Measurements from ENCODE around the gene UBE2E1.
"Not testable (repeated sequence)": the region's sequence is repeated elsewhere in the genome, so short reads cannot be mapped to it uniquely, and the experiment has no call there.

Gene UBE2E1

DNA sequence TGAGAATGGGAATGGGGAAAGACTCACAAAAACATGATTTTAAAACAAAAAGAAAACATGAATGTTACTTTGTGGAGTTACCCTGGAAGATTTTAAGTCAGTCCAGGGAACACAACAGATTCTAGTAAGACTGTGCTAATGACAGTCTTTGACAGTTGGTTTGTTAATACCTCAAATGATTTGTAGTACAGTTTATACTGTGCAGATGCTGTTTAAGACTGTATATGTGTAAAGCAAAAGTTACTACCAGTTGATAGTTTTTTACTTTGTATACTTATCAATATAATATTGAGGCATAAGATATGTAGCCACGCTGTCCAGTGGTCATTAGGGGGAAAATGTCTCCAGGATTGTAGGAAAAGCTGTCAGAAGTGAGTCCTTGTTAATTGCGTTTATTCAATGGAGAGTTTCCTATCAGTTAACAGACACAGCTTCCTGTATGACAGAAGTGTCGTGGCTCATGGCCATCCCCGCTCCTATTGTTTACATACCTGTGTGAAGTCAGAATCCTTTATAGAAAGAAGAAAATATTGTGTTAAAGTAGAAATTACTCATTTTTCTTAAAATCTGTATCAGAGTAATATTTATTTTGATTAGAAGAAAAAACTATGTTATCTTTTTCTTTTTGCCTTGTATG is 75.1 kb downstream of the UBE2E1 start:
- Histone ChIP-seq H3K36me3 (ENCODE audit: insufficient read depth, low read length) (0 out of 2 replicates have a peak, but pooled peaks cover 3% of the 10 kb centered on the region), H3K4me3 (ENCODE audit: low read depth, low read length) (no peak overlapping the region), H2AFZ (ENCODE audit: low read length, unreplicated experiment) (no peak overlapping the region), H3K27ac (ENCODE audit: low read depth, low read length) (no peak overlapping the region), H3K4me1 (ENCODE audit: control insufficient read depth, insufficient read depth, low read length, unreplicated experiment) (peaks cover 24% of the 10 kb centered on the region), H3K79me2 (ENCODE audit: control insufficient read depth, insufficient read depth, low read length, unreplicated experiment) (peaks cover 29% of the 10 kb centered on the region), H3K27me3 (ENCODE audit: insufficient read depth, low read length) (no peaks in the 10 kb centered on the region)

- Histone ChIP-seq H3K4me1 (ENCODE audit: control insufficient read depth, insufficient read depth, low read length, unreplicated experiment) (peaks cover 12% of the 10 kb centered on the region), H3K79me2 (ENCODE audit: control insufficient read depth, insufficient read depth, low read length, unreplicated experiment) (peaks cover 20% of the 10 kb centered on the region)
- H3K36me3 ChIP-seq (ENCODE audit: insufficient read depth, low read length); H2AFZ ChIP-seq (ENCODE audit: low read length, unreplicated experiment); H3K4me3 ChIP-seq (ENCODE audit: low read depth, low read length); H3K27me3 ChIP-seq (ENCODE audit: insufficient read depth, low read length); H3K27ac ChIP-seq (ENCODE audit: low read depth, low read length): not testable (repeated sequence)
Measured at GRCh38 chr3:23881993-23882392, 76.2 kb downstream of the UBE2E1 start.

- Histone ChIP-seq H3K4me1 (ENCODE audit: control insufficient read depth, insufficient read depth, low read length, unreplicated experiment) (peaks cover 7% of the 10 kb centered on the region), H3K4me3 (ENCODE audit: low read depth, low read length) (no peak overlapping the region), H3K79me2 (ENCODE audit: control insufficient read depth, insufficient read depth, low read length, unreplicated experiment) (peaks cover 20% of the 10 kb centered on the region), H2AFZ (ENCODE audit: low read length, unreplicated experiment) (no peak overlapping the region), H3K36me3 (ENCODE audit: insufficient read depth, low read length) (0 out of 2 replicates have a peak, but pooled peaks cover 3% of the 10 kb centered on the region), H3K27ac (ENCODE audit: low read depth, low read length) (no peak overlapping the region), H3K27me3 (ENCODE audit: insufficient read depth, low read length) (no peaks in the 10 kb centered on the region)
Measured at GRCh38 chr3:23882487-23882918, 76.7 kb downstream of the UBE2E1 start.

DNA sequence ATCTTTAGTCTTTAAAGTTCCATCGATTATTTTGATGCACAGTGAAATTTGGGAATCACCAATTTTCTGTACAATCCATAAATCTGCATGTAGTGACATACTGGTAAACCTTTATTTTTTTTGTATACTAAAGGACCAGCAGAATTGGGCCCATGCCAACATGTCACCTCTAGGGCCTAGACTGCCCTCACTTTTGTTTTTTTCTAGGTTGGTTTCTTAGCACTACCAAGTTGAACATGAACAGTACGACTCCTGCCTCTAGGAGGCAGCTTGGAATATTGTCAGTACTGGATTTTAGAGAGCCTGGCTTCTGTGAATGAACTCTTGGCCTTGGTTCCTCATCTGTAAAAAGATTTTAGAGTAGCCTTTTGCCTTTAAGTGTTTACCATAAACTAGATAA is 78.7 kb downstream of the UBE2E1 start:
- Histone ChIP-seq H3K27me3 (ENCODE audit: insufficient read depth, low read length) (no peaks in the 10 kb centered on the region), H3K79me2 (ENCODE audit: control insufficient read depth, insufficient read depth, low read length, unreplicated experiment) (peaks cover 6% of the 10 kb centered on the region), H2AFZ (ENCODE audit: low read length, unreplicated experiment) (no peak overlapping the region), H3K4me3 (ENCODE audit: low read depth, low read length) (no peak overlapping the region), H3K36me3 (ENCODE audit: insufficient read depth, low read length) (peaks cover 10% of the 10 kb centered on the region), H3K27ac (ENCODE audit: low read depth, low read length) (no peak overlapping the region), H3K4me1 (ENCODE audit: control insufficient read depth, insufficient read depth, low read length, unreplicated experiment) (peaks cover 6% of the 10 kb centered on the region)

- H3K79me2 ChIP-seq (ENCODE audit: control insufficient read depth, insufficient read depth, low read length, unreplicated experiment): peaks cover 4% of the 10 kb centered on the region
- H2AFZ ChIP-seq (ENCODE audit: low read length, unreplicated experiment): no peak overlapping the region
- no peaks in the 10 kb centered on the region for H3K27me3 ChIP-seq (ENCODE audit: insufficient read depth, low read length)
- H3K4me3 ChIP-seq (ENCODE audit: low read depth, low read length): no peak overlapping the region
- peaks cover 6% of the 10 kb centered on the region for H3K4me1 ChIP-seq (ENCODE audit: control insufficient read depth, insufficient read depth, low read length, unreplicated experiment)
- H3K36me3 ChIP-seq (ENCODE audit: insufficient read depth, low read length): peaks cover 14% of the 10 kb centered on the region
- H3K27ac ChIP-seq (ENCODE audit: low read depth, low read length): no peak overlapping the region
Measured at GRCh38 chr3:23885210-23885609, 79.5 kb downstream of the UBE2E1 start.

DNA sequence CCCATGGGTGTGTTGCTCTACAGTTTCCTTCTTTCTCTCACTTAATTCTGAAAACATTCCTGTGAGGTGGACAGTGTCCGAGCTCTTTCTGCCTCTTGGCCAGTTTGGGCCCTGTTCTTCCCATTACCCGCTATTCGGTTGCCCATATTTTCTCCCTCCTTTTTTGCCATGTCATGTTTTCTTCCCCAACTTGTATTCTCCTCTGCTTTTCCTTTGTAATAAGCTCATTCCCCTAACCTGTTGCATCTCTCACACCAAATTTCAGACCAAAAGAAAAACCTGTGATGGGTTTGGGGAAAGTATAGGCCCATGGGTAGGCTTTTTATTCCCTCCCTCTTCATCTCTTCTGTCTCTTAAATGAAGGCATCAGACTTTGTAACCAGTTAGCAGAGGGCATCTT is 80.6 kb downstream of the UBE2E1 start:
- H3K4me1 ChIP-seq (ENCODE audit: control insufficient read depth, insufficient read depth, low read length, unreplicated experiment): peaks cover 6% of the 10 kb centered on the region
- H2AFZ ChIP-seq (ENCODE audit: low read length, unreplicated experiment): no peak overlapping the region
- peaks cover 2% of the 10 kb centered on the region for H3K79me2 ChIP-seq (ENCODE audit: control insufficient read depth, insufficient read depth, low read length, unreplicated experiment)
- peaks cover 17% of the 10 kb centered on the region for H3K36me3 ChIP-seq (ENCODE audit: insufficient read depth, low read length)
- no peak overlapping the region for H3K27ac ChIP-seq (ENCODE audit: low read depth, low read length)
- no peaks in the 10 kb centered on the region for H3K27me3 ChIP-seq (ENCODE audit: insufficient read depth, low read length)
- H3K4me3 ChIP-seq (ENCODE audit: low read depth, low read length): no peak overlapping the region

DNA sequence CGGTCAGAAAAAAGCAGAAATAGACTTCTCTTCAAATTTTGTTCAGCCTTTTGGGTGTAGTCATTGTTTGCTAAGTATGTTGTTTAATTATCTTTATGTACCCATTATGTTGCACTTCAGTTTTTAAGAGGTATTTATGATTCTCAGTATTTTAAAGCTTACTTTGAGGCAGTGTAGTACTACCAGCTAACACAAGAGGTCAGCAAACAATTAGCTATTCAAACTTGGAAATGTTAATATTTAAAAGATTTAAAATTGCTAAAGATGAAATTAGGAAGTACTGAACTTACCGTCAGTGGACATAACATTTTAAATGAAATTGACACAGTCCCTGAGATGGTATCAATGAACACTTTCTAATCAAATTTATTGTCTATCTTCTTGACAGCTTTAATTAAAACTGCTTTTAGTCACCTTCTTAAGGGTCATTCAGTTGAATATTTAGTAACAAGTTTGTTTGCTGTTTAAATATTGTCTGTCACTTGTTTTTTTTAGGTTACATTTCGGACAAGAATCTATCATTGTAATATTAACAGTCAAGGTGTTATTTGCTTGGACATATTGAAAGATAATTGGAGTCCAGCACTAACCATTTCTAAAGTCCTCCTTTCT is 83.0 kb downstream of the UBE2E1 start:
- no peaks in the 10 kb centered on the region for H3K27me3 ChIP-seq (ENCODE audit: insufficient read depth, low read length)
- no peak overlapping the region for H3K27ac ChIP-seq (ENCODE audit: low read depth, low read length)
- peaks cover 19% of the 10 kb centered on the region for H3K36me3 ChIP-seq (ENCODE audit: insufficient read depth, low read length)
- H2AFZ ChIP-seq (ENCODE audit: low read length, unreplicated experiment): no peak overlapping the region
- no peaks in the 10 kb centered on the region for H3K79me2 ChIP-seq (ENCODE audit: control insufficient read depth, insufficient read depth, low read length, unreplicated experiment)
- H3K4me1 ChIP-seq (ENCODE audit: control insufficient read depth, insufficient read depth, low read length, unreplicated experiment): peaks cover 6% of the 10 kb centered on the region
- H3K4me3 ChIP-seq (ENCODE audit: low read depth, low read length): no peak overlapping the region

DNA sequence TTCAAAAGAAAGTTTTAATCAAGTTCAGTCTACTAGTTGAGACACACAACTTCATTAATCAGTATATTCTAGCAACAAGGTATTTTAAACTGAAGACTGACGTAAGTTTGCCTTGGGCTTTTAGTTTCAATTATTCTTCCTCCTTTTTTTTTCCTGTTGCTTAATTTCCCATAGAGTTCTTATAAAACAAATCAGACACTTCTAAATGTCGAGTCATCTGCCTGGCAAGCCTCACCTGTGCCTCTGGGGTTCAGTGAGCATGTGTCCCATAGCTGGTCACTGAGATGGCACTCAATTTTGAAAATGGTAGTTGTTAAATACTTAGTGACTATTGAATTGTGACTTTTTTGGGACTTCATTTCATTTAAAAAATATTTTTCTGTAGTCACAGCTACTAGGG is 83.6 kb downstream of the UBE2E1 start:
- H3K79me2 ChIP-seq (ENCODE audit: control insufficient read depth, insufficient read depth, low read length, unreplicated experiment): no peaks in the 10 kb centered on the region
- peaks cover 19% of the 10 kb centered on the region for H3K36me3 ChIP-seq (ENCODE audit: insufficient read depth, low read length)
- no peaks in the 10 kb centered on the region for H3K27me3 ChIP-seq (ENCODE audit: insufficient read depth, low read length)
- no peak overlapping the region for H3K27ac ChIP-seq (ENCODE audit: low read depth, low read length)
- no peak overlapping the region for H2AFZ ChIP-seq (ENCODE audit: low read length, unreplicated experiment)
- H3K4me1 ChIP-seq (ENCODE audit: control insufficient read depth, insufficient read depth, low read length, unreplicated experiment): peaks cover 6% of the 10 kb centered on the region
- no peak overlapping the region for H3K4me3 ChIP-seq (ENCODE audit: low read depth, low read length)

- H3K4me3 ChIP-seq (ENCODE audit: low read depth, low read length): no peak overlapping the region
- no peaks in the 10 kb centered on the region for H3K27me3 ChIP-seq (ENCODE audit: insufficient read depth, low read length)
- no peaks in the 10 kb centered on the region for H3K79me2 ChIP-seq (ENCODE audit: control insufficient read depth, insufficient read depth, low read length, unreplicated experiment)
- no peak overlapping the region for H3K27ac ChIP-seq (ENCODE audit: low read depth, low read length)
- no peak overlapping the region for H2AFZ ChIP-seq (ENCODE audit: low read length, unreplicated experiment)
- H3K4me1 ChIP-seq (ENCODE audit: control insufficient read depth, insufficient read depth, low read length, unreplicated experiment): peaks cover 6% of the 10 kb centered on the region
- peaks cover 19% of the 10 kb centered on the region for H3K36me3 ChIP-seq (ENCODE audit: insufficient read depth, low read length)
Measured at GRCh38 chr3:23889950-23890349, 84.2 kb downstream of the UBE2E1 start.

GRCh38 chr3:23894254-23895061 is 88.7 kb downstream of the UBE2E1 start:
- Histone ChIP-seq H3K27ac (ENCODE audit: low read depth, low read length) (no peak overlapping the region), H3K27me3 (ENCODE audit: insufficient read depth, low read length) (no peaks in the 10 kb centered on the region), H2AFZ (ENCODE audit: low read length, unreplicated experiment) (no peak overlapping the region), H3K36me3 (ENCODE audit: insufficient read depth, low read length) (peaks cover 22% of the 10 kb centered on the region), H3K4me1 (ENCODE audit: control insufficient read depth, insufficient read depth, low read length, unreplicated experiment) (peaks cover under 1% of the 10 kb centered on the region), H3K79me2 (ENCODE audit: control insufficient read depth, insufficient read depth, low read length, unreplicated experiment) (no peaks in the 10 kb centered on the region), H3K4me3 (ENCODE audit: low read depth, low read length) (no peak overlapping the region)

All from ACC112 (cell line).